CD14-positive monocyte (primary cell): ENCODE measurements around the gene EXOC3L4. TPM values are rescaled to one million over a fixed set of nuclear protein-coding genes. Genes with fewer than 3 reads are reported as not detected.

Source experiments
- DNase-seq, 3 donors: peaks; one replicate each; pipeline ENCODE4 v3.0.0-alpha.2; 2011 to 2022
- H2AFZ ChIP-seq: 2 replicates; pipeline ENCODE4 v1.6.0; 2012; ENCODE audit warnings: mild to moderate bottlenecking, low read depth, low read length, inconsistent platforms; ENCODE audit not compliant: insufficient read depth, poor library complexity, severe bottlenecking
- H3K27ac ChIP-seq, 2 donors: 1 replicate in 1 of 2; 2 replicates in 1 of 2; pipeline ENCODE4 v1.5.1; 2012 to 2013; ENCODE audit warnings: low read length in 2 of 2, control low read depth in 1 of 2, inconsistent platforms in 1 of 2, low read depth in 1 of 2, mild to moderate bottlenecking in 1 of 2
- H3K27me3 ChIP-seq, 2 donors: one replicate each; pipeline versions ENCODE4 v1.6.0 to v1.6.1; 2011 to 2013; ENCODE audit warnings: low read length in 2 of 2; ENCODE audit not compliant: control insufficient read depth in 2 of 2, insufficient read depth in 2 of 2
- H3K36me3 ChIP-seq, 2 donors: replicated peaks in 1 of 2; 1 replicate in 1 of 2; 2 replicates in 1 of 2; pipeline versions ENCODE4 v1.5.1 to v1.6.1; 2012 to 2013; ENCODE audit warnings: low read length in 2 of 2, control low read depth in 1 of 2, inconsistent platforms in 1 of 2, mild to moderate bottlenecking in 1 of 2; ENCODE audit not compliant: insufficient read depth in 2 of 2, control insufficient read depth in 1 of 2
- H3K4me1 ChIP-seq, 2 donors: 1 replicate in 1 of 2; 2 replicates in 1 of 2; pipeline versions ENCODE4 v1.5.1 to v1.6.1; 2012 to 2013; ENCODE audit warnings: low read length in 2 of 2, control low read depth in 1 of 2, inconsistent platforms in 1 of 2, mild to moderate bottlenecking in 1 of 2, moderate library complexity in 1 of 2; ENCODE audit not compliant: insufficient read depth in 2 of 2, control insufficient read depth in 1 of 2
- H3K4me2 ChIP-seq: replicated peaks from 2 replicates; pipeline ENCODE3; 2012; ENCODE audit warnings: low read length, moderate library complexity, mild to moderate bottlenecking; ENCODE audit not compliant: poor library complexity, severe bottlenecking; ENCODE audit errors: extremely low read depth
- H3K4me3 ChIP-seq, 3 experiments: fragments of 200-600 bp in 1 of 3; sonication (generic) in 1 of 3; replicated peaks in 1 of 3; 1 replicate in 2 of 3; 2 replicates in 1 of 3; pipeline ENCODE4 v1.5.1; 2011 to 2013; ENCODE audit warnings: low read length in 3 of 3, mild to moderate bottlenecking in 3 of 3, control low read depth in 2 of 3, low read depth in 2 of 3, inconsistent platforms in 1 of 3, moderate library complexity in 1 of 3
- H3K79me2 ChIP-seq: 2 replicates; pipeline ENCODE4 v1.6.0; 2012; ENCODE audit warnings: mild to moderate bottlenecking, control low read depth, inconsistent platforms, low read length, moderate library complexity; ENCODE audit not compliant: insufficient read depth
- H3K9ac ChIP-seq: 2 replicates; pipeline ENCODE4 v1.6.0; 2017; ENCODE audit warnings: low read length, mild to moderate bottlenecking; ENCODE audit not compliant: insufficient read depth, poor library complexity, severe bottlenecking
- H3K9me3 ChIP-seq, 2 donors: replicated peaks in 1 of 2; 1 replicate in 1 of 2; 2 replicates in 1 of 2; pipeline versions ENCODE4 v1.5.1 to v1.6.1; 2012 to 2013; ENCODE audit warnings: low read length in 2 of 2, control low read depth in 1 of 2; ENCODE audit not compliant: control insufficient read depth in 1 of 2, insufficient read depth in 1 of 2
- H4K20me1 ChIP-seq: 2 replicates; pipeline ENCODE4 v1.6.0; 2012; ENCODE audit warnings: mild to moderate bottlenecking, low read length, control low read depth, moderate library complexity; ENCODE audit not compliant: insufficient read depth
- H3K27ac Mint-ChIP-seq, 7 donors: one replicate each; pipeline ENCODE4 v1.8.0; 2020; ENCODE audit warnings: mild to moderate bottlenecking in 7 of 7, mixed read lengths in 7 of 7, moderate library complexity in 6 of 7, inconsistent platforms in 2 of 7
- H3K27me3 Mint-ChIP-seq, 3 donors: one replicate each; pipeline ENCODE4 v1.8.0; 2021 to 2022; ENCODE audit warnings: low read depth in 3 of 3, mild to moderate bottlenecking in 3 of 3, mixed read lengths in 3 of 3, moderate library complexity in 3 of 3, inconsistent platforms in 1 of 3
- H3K36me3 Mint-ChIP-seq, 2 donors: one replicate each; pipeline ENCODE4 v1.8.0; 2020; ENCODE audit warnings: mixed read lengths in 2 of 2, inconsistent platforms in 1 of 2, mild to moderate bottlenecking in 1 of 2
- H3K4me1 Mint-ChIP-seq: one replicate; pipeline ENCODE4 v1.8.0; 2020; ENCODE audit warnings: mild to moderate bottlenecking, mixed read lengths
- H3K4me3 Mint-ChIP-seq, 2 donors: one replicate each; pipeline ENCODE4 v1.8.0; 2020; ENCODE audit warnings: mild to moderate bottlenecking in 2 of 2, mixed read lengths in 2 of 2, moderate library complexity in 1 of 2
- H3K9me3 Mint-ChIP-seq, 7 donors: one replicate each; pipeline ENCODE4 v1.8.0; 2020 to 2022; ENCODE audit warnings: mixed read lengths in 7 of 7, mild to moderate bottlenecking in 6 of 7, moderate library complexity in 6 of 7, inconsistent platforms in 2 of 7
- WGBS: methylation state at CpG from one replicate; pipeline ENCODE4 v1.1.5; 2013; ENCODE audit warnings: missing lambda C conversion rate; ENCODE audit not compliant: insufficient coverage; 5-methylcytosine and 5-hydroxymethylcytosine counted together
- intact Hi-C, 2 donors: fragments of 100-400 bp; cut with micrococcal nuclease; formaldehyde crosslinking; loops; one replicate each; pipeline versions ENCODE4 v1.15.0 to v1.15.1; 2023
- polyA plus RNA-seq, 3 donors: library from polyadenylated mRNA; depleted of rRNA in 1 of 3; unstranded in 2 of 3; stranded (reverse) in 1 of 3; fragments of 300-500 nt in 2 of 3; fragments of >200 nt in 1 of 3; fragmentation: Illumina TruSeq in 2 of 3; gene quantifications; 1 replicate in 2 of 3; 2 replicates in 1 of 3; pipeline ENCODE4 v1.2.3, GENCODE V29; 2012 to 2021
- TF ChIP-seq, protein P1 (sequence below): fragments of 200-600 bp; IDR thresholded peaks from one replicate; pipeline ENCODE4 v1.8.0; 2022; ENCODE audit warnings: antibody characterized with exemption, mild to moderate bottlenecking

The EXOC3L4 gene
- polyA plus RNA-seq, 3 donors: 0.17 TPM; not detected in 2

DNA sequence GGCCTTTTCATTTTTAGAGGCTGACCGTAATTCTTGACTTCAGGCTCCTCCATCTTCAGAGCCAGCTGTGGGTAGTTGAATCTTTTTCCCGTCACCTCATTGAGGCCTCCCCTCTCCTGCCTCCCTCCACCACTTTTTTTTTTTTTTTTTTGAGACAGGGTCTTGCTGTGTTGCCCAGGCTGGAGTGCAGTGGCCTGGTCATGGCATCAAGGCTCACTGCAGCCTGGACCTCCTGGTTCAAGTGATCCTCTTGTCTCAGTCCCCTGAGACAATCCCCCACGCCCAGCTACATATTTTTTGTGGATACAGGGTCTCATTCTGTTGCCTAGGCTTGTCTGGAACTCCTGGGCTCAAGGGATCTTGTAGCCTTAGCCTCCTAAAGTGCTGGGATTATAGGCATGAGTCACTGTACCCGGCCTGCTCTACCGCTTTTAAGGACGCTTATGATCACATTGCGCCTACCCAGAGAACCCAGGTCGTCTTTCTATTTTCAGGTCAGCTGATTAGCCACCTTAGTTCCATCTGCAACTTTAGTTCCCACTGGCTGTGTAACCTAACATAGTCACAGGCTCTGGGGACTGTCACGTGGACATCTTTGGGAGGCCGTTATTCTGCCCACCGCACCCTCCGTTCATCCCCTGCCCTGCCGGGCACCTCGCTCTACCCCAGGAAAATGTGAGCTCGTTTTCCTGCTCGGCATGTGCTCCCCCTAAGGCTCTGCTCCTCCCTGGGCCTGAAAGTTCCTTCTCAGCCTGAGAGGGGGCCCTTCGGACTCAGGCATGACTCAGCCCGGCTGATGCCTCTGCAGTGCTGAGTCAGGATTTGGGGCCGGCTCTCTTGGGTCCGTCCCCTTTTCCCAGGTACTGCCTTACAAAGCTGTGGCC is 42.1 kb downstream of the EXOC3L4 start:
- intact Hi-C loops: loop anchor here in 1 of 2 donors (5.0 kb wide), 1 partner anchor 34 kb away; no protein-coding TSS in a partner anchor
- Mint-ChIP-seq H3K4me3 (peak overlapping the region in 1 of 2 donors; percentile 44), H3K9me3 (peaks cover 0 to 2% (median 0%) of the 10 kb centered on the region in 7 donors), H3K27ac (peak overlapping the region; percentile 60 to 85 (median 80)), H3K4me1 (peaks cover 35% of the 10 kb centered on the region), H3K36me3 (peaks cover 52 to 58% of the 10 kb centered on the region in 2 donors), H3K27me3 (peaks cover 13 to 28% (median 20%) of the 10 kb centered on the region in 3 donors)
- Histone ChIP-seq H3K4me1 (peaks cover 15 to 50% of the 10 kb centered on the region in 2 donors), H3K4me3 (no peak overlapping the region), H3K9me3 (no peaks in the 10 kb centered on the region), H3K4me2 (no peak overlapping the region), H4K20me1 (peaks cover 66% of the 10 kb centered on the region), H3K36me3 (peaks cover 50 to 56% of the 10 kb centered on the region in 2 donors), H3K9ac (no peak overlapping the region), H3K27ac (peak overlapping the region; percentile 36 to 48), H3K27me3 (peaks cover 0 to 11% of the 10 kb centered on the region in 2 donors), H3K79me2 (peaks cover 2% of the 10 kb centered on the region), H2AFZ (no peak overlapping the region)
- peak; percentile 20 to 62 (median 48) for DNase-seq
- WGBS: 31% methylated on average over 14 of the region's 20 CpGs
- TF ChIP-seq, protein P1, sequence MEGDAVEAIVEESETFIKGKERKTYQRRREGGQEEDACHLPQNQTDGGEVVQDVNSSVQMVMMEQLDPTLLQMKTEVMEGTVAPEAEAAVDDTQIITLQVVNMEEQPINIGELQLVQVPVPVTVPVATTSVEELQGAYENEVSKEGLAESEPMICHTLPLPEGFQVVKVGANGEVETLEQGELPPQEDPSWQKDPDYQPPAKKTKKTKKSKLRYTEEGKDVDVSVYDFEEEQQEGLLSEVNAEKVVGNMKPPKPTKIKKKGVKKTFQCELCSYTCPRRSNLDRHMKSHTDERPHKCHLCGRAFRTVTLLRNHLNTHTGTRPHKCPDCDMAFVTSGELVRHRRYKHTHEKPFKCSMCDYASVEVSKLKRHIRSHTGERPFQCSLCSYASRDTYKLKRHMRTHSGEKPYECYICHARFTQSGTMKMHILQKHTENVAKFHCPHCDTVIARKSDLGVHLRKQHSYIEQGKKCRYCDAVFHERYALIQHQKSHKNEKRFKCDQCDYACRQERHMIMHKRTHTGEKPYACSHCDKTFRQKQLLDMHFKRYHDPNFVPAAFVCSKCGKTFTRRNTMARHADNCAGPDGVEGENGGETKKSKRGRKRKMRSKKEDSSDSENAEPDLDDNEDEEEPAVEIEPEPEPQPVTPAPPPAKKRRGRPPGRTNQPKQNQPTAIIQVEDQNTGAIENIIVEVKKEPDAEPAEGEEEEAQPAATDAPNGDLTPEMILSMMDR: no peak

DNA sequence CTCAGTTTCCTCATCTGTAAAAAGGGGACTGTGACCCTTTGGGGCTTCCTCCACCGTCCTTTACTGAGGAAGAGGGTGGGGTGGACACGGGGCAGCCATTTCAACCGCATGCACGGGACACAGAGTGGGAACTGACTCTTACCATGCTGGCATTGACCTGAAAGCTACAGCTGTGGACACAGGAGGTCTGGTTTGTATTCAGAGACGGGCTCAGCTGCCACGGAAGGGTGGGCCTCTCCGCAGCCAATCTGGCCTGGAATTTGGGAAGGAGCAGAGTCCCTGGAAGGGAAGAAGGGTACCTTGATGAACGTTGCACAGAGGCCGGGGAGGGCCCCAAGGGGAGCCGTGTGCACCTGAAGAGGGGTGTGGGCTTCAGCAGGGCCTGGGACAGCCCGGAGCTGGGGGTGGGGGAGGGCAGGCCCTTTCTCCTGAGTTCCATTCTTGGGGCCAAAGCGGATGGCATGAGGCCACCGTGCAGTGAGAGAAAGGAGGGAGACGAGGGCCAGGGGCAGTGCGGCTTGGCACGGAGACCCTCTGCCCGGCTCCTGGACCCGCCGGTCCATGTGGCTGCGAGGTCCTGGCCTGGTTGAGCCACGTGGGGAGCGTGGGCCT is 43.3 kb downstream of the EXOC3L4 start:
- peak overlapping the region in 4 of 7 donors; percentile 45 to 73 (median 56) for H3K27ac Mint-ChIP-seq
- H3K27ac ChIP-seq: peak overlapping the region in 1 of 2 donors; percentile 12

More for the DNA sequence above, 43.3 kb downstream of the EXOC3L4 start:
- peaks cover 39 to 45% of the 10 kb centered on the region in 2 donors for H3K36me3 ChIP-seq
- no peak overlapping the region for H3K9ac ChIP-seq
- no peak overlapping the region for H2AFZ ChIP-seq
- no peak overlapping the region for H3K4me3 ChIP-seq
- intact Hi-C loops: loop anchor here in 1 of 2 donors (5.0 kb wide), 1 partner anchor 35 kb away; no protein-coding TSS in a partner anchor
- DNase-seq: peak in 1 of 3 donors; percentile 12
- peaks cover 21 to 38% (median 29%) of the 10 kb centered on the region in 3 donors for H3K27me3 Mint-ChIP-seq
- no peaks in the 10 kb centered on the region for H3K9me3 ChIP-seq
- peaks cover 42 to 46% of the 10 kb centered on the region in 2 donors for H3K36me3 Mint-ChIP-seq
- peaks cover 35% of the 10 kb centered on the region for H3K4me1 Mint-ChIP-seq
- H3K9me3 Mint-ChIP-seq: peaks cover 0 to 2% (median 0%) of the 10 kb centered on the region in 7 donors
- H3K79me2 ChIP-seq: no peaks in the 10 kb centered on the region
- no peak overlapping the region for H3K4me2 ChIP-seq
- TF ChIP-seq, protein P1: no peak
- peaks cover 0 to 18% of the 10 kb centered on the region in 2 donors for H3K27me3 ChIP-seq
- 79% methylated on average over 18 of the region's 22 CpGs for WGBS
- H4K20me1 ChIP-seq: peaks cover 54% of the 10 kb centered on the region
- H3K4me3 Mint-ChIP-seq: peak overlapping the region in 1 of 2 donors; percentile 67
- H3K4me1 ChIP-seq: peaks cover 15 to 50% of the 10 kb centered on the region in 2 donors
